ENCODE measurements around the gene HS2ST1.

DNA sequence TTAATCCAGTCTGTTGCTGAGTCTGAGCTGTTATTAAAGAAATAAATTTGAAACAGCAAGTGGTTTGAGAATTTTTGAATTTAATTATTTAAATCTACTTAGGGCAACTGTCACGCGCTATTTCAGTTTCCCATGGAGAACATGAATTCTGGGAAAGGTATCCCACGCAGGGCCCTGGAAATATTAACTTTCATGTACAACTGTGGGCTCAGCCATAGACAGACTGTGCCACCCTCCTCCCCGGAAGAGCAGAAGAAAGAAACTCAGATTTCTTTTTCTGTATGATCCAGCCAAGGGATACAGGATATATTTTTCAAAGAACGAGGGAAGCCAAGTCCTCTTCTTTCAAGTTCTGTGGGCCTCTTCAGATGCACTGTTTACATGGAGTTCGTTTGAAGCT, 241.7 kb downstream of the HS2ST1 start:
- no peak for TF ChIP-seq POLR2A (IDR thresholded peaks at IDR 0.05)
- TF ChIP-seq, protein P1, sequence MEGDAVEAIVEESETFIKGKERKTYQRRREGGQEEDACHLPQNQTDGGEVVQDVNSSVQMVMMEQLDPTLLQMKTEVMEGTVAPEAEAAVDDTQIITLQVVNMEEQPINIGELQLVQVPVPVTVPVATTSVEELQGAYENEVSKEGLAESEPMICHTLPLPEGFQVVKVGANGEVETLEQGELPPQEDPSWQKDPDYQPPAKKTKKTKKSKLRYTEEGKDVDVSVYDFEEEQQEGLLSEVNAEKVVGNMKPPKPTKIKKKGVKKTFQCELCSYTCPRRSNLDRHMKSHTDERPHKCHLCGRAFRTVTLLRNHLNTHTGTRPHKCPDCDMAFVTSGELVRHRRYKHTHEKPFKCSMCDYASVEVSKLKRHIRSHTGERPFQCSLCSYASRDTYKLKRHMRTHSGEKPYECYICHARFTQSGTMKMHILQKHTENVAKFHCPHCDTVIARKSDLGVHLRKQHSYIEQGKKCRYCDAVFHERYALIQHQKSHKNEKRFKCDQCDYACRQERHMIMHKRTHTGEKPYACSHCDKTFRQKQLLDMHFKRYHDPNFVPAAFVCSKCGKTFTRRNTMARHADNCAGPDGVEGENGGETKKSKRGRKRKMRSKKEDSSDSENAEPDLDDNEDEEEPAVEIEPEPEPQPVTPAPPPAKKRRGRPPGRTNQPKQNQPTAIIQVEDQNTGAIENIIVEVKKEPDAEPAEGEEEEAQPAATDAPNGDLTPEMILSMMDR (IDR thresholded peaks at IDR 0.05): no peak

Data from body of pancreas (tissue), 4 donors.